ENCODE results near the gene NDC1.
"Not testable (repeated sequence)": the region's sequence is repeated elsewhere in the genome, so short reads cannot be mapped to it uniquely, and the experiment has no call there.

NDC1 gene

GRCh38 chr1:53763911-53764310, 74.2 kb downstream of the NDC1 start:
- DNase-seq, result no peak

GRCh38 chr1:53763461-53763860, 74.6 kb downstream of the NDC1 start:
- no peak for DNase-seq

DNA sequence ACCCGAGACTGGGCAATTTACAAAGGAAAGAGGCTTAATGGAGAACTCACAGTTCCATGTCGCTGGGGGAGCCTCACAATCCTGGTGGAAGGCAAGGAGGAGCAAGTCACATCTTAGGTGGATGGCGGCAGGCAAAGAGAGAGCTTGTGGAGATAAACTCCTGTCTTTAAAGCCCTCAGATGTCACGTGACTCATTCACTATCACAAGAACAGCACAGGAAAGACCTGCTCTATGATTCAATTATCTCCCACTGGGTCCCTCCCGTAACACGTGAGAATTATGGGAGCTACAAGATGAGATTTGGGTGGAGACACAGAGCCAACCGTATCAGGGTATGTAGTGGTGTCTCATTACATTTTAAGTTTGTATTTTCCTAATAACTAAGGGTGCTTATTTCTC, 77.6 kb downstream of the NDC1 start:
- DNase-seq, result not testable (repeated sequence)

- DNase-seq, result no peak
Observed at GRCh38 chr1:53755874-53756273, 82.2 kb downstream of the NDC1 start.

- peak in 1 of 5 experiments; percentile 36 for DNase-seq
Observed at GRCh38 chr1:53754484-53755312, 83.4 kb downstream of the NDC1 start.

- DNase-seq, result no peak
Observed at GRCh38 chr1:53752281-53752680, 85.8 kb downstream of the NDC1 start.

DNA sequence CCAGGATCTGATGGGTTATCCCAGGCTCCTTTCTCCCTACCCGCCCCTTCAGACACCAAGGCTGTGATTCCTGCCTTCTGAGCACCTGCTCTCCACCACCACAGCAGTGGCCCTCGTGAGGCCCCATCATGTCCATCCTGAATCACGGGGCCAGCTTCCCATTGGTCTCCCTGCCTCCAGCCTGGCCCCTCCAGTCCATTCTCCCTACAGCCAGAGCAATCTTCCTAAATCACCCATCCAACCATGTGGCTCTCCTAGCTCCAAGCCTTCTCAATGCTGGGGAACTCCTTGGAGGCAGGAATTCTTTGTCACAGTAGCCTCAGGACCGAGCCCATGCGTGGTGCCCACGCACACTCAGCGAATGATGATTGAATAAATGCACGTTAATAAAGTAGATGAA, 90.3 kb downstream of the NDC1 start:
- no peak for DNase-seq

- DNase-seq, result no peak
Observed at GRCh38 chr1:53740621-53741105, 97.4 kb downstream of the NDC1 start.

- peak in 3 of 5 experiments; percentile 16 to 65 (median 18) for DNase-seq
Observed at GRCh38 chr1:53739109-53739681, 98.9 kb downstream of the NDC1 start, which contains the start of gene GLIS1. Gene GLIS1, minus strand, starts transcription at chr1:53739164. Its CDS starts 1,100 bp downstream, at chr1:53738064.

DNA sequence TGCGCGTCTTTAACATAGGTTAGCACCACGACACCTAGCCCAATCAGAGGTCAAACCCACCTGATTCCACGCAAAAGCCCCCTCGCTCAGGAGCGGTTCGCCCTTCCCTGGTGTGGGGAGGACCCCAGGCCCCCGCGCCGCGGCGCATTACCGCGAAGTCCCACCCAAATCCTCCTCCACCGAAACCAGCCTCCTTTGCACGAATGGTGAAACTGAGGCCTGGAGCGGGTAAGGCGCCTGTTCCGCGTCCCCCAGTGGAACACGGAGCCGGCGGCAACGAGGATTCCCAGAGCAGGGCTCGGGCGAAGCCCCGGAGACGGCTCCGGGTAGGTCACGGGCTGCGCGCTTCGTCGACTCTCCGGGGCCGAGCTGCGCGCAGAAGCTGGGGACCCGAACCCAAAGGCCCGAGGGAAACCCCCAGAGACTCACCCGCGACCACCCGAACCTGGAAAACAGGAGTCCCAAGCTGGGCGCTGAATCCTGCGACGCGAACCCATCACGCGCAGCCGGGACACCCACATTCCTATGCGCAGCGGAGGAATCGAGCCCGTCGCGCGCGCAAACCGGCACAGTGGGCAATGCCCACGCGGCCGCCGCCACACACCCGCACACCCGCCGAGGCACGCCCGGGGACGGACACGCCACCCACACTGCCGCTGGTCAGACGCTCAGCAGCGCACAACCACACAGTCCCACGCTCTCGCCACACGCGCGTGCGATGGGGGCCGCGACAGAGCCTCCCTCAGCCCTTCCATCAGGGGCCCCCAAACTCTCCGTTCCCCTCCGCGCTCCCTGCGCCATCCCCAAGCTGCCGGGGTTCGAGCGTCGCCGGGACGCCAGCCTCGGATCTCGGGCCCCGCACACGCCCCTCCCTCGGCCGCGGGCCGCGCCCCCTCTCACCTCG, 99.6 kb downstream of the NDC1 start:
- DNase-seq, result no peak

DNA sequence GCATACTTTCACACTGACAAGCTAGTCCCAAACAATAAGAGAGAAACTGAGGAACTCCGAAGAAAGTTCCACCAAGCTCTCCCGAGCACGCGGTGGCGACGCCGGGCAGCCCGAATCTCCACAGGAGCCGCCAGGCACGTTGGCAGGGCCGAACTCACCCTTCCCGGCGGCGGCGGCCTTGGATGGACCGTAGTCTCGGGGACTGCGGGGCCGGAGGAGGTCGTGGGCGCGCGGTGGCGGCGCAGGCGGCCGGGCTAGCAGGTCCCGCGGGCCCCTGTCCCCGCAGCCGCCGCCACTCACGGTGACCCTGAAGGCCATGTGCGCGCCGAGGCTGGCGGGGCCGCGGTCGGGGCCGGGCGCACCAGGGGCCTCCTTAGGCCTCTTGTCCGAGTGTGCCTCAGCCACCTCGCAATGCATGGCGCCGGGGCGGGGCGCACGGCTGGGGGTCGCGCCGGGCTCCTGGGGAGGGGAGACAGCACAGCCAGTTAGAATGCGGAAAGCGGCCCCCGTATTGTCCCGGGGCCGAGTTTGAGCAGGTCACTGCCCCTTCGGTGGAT, 100.4 kb downstream of the NDC1 start:
- DNase-seq, result no peak

- DNase-seq, result no peak
Observed at GRCh38 chr1:53736290-53736689, 101.8 kb downstream of the NDC1 start.

- no peak for DNase-seq
Observed at GRCh38 chr1:53735681-53736080, 102.4 kb downstream of the NDC1 start.

- DNase-seq, result no peak
Observed at GRCh38 chr1:53735261-53735660, 102.8 kb downstream of the NDC1 start.

GRCh38 chr1:53734650-53735211, 103.4 kb downstream of the NDC1 start:
- DNase-seq, result no peak

GRCh38 chr1:53733975-53734649, 104.0 kb downstream of the NDC1 start:
- DNase-seq, result no peak

GRCh38 chr1:53733447-53733931, 104.6 kb downstream of the NDC1 start:
- DNase-seq, result no peak

GRCh38 chr1:53732912-53733317, 105.2 kb downstream of the NDC1 start:
- no peak for DNase-seq

DNA sequence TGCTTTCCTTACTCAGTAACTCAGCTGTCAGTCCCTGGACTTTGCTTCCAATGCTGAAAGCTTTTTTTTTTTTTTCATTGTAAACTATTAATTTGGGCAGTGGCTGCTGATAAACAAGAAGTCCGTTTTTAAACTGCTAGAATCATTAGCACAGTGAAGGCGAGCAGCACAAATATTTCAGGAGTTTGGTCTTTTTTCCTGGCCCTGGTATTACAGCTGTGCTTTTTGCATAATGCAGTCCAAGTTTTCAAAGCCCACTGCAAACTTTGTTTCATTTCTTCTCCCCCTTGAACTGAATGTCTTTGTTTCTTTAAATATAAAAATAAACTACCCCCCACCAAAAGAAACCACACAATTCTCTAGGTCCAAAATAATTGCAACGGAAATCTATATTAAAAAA, 105.7 kb downstream of the NDC1 start:
- no peak for DNase-seq

DNA sequence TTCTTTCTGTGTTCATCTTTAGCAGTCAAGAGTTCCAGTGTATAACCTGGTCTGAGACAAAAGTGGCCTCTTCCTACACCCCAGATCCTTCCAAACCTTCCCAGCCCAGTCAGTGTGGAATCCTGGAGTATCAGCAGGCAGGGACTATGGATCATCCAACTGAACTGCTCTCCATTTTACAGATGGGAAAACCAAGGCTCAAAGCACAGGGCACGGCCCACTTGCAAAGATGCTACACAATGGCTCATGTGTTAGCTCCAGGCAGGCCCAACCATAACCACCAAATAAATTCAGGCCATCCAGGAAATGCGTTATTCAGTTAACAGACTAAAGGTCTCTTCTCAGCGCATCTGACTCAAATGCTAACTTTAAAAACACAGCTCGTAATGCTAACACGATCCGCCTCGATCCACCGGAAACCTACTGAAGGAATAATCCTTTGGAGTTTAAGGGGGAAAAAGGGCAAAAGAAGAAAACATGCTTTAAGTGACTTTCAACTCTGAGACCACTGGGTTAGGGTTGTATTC, 106.3 kb downstream of the NDC1 start:
- DNase-seq, result no peak

- DNase-seq, result no peak
Observed at GRCh38 chr1:53731043-53731600, 107.0 kb downstream of the NDC1 start.

Data from T-helper 2 cell (primary cell).